AG04450 (cell line): Measurements from ENCODE around the gene ECHDC3. TPM values are rescaled to one million over a fixed set of nuclear protein-coding genes. Genes with fewer than 3 reads are reported as not detected.

Source experiments
- CTCF ChIA-PET: fragments of 300-600, 350-600 bp; formaldehyde crosslinking; extraction: SDS; loops from one replicate; lab custom pipeline; 2022; ENCODE audit warnings: antibody characterized with exemption, inconsistent platforms; lab: Charles Lee
- POLR2A ChIA-PET: fragments of 350-600 bp; formaldehyde crosslinking; extraction: SDS; loops from one replicate; lab custom pipeline; 2021; ENCODE audit warnings: antibody characterized with exemption, inconsistent platforms; lab: Yijun Ruan, JAX
- DNase-seq: peaks from one replicate; pipeline ENCODE4 v3.0.0-alpha.2; 2011; ENCODE audit warnings: low read depth, low spot score
- H3K27ac ChIP-seq: one replicate; pipeline ENCODE4 v1.5.1; 2012; ENCODE audit warnings: low read depth, low read length, control low read depth
- H3K27me3 ChIP-seq: one replicate; pipeline ENCODE4 v1.6.0; 2012; ENCODE audit warnings: low read length; ENCODE audit not compliant: control insufficient read depth, insufficient read depth
- H3K4me3 ChIP-seq: 2 replicates; pipeline ENCODE4 v1.5.1; 2011; ENCODE audit warnings: mild to moderate bottlenecking, low read depth, low read length, control low read depth
- H3K9me3 ChIP-seq: 2 replicates; pipeline ENCODE4 v1.5.1; 2012; ENCODE audit warnings: low read length; ENCODE audit not compliant: control insufficient read depth, insufficient read depth
- CTCF ChIP-seq: IDR thresholded peaks from 2 replicates; pipeline ENCODE4 v1.5.1; 2011; ENCODE audit warnings: low read depth, low read length, control low read depth, inconsistent platforms
- polyA plus RNA-seq: library from polyadenylated mRNA; depleted of rRNA; stranded (reverse); fragments of >200 nt; gene quantifications from 2 replicates; pipeline ENCODE4 v1.2.3, GENCODE V29; 2011

The ECHDC3 gene
- polyA plus RNA-seq, 1 experiment = 1.3 TPM

- no peak for TF ChIP-seq CTCF
- DNase-seq = no peak
- no peak overlapping the region for H3K27ac ChIP-seq
- H3K27me3 ChIP-seq = no peaks in the 10 kb centered on the region
- H3K4me3 ChIP-seq = no peak overlapping the region
- ChIA-PET POLR2A (interaction anchor here (0.6 kb wide), 1 partner anchor 10 kb away, joined by 3 read pairs; no protein-coding TSS in a partner anchor), CTCF (interaction anchor here (0.7 to 3.1 kb wide), 4 partner anchors 15 to 21 kb away, joined by 3 to 15 read pairs (median 4); no protein-coding TSS in a partner anchor)
- peaks cover 3% of the 10 kb centered on the region; the same call in 1 of the 2 replicates for H3K9me3 ChIP-seq
These were observed 56.9 kb downstream of the ECHDC3 start for GRCh38 chr10:11798845-11799735.

- H3K27me3 ChIP-seq = no peaks in the 10 kb centered on the region
- ChIA-PET POLR2A (no interaction called here), CTCF (interaction anchor here (0.7 to 3.1 kb wide), 2 partner anchors 17 to 20 kb away, joined by 5 to 15 read pairs; no protein-coding TSS in a partner anchor)
- no peak overlapping the region for H3K27ac ChIP-seq
- TF ChIP-seq CTCF = no peak
- H3K9me3 ChIP-seq = peaks cover 3% of the 10 kb centered on the region; the same call in 1 of the 2 replicates
- H3K4me3 ChIP-seq = no peak overlapping the region
- DNase-seq = no peak
These were observed 57.5 kb downstream of the ECHDC3 start for GRCh38 chr10:11799736-11800080.

- CTCF ChIA-PET = no interaction called here
- POLR2A ChIA-PET = no interaction called here
- DNase-seq = no peak
- no peak overlapping the region for H3K27ac ChIP-seq
- H3K4me3 ChIP-seq = no peak overlapping the region
- peaks cover 2% of the 10 kb centered on the region for H3K27me3 ChIP-seq
- no peaks in the 10 kb centered on the region; the same call in 1 of the 2 replicates for H3K9me3 ChIP-seq
- no peak for TF ChIP-seq CTCF
These were observed 62.2 kb downstream of the ECHDC3 start for GRCh38 chr10:11804336-11804735.

- H3K4me3 ChIP-seq = no peak overlapping the region
- H3K27ac ChIP-seq = no peak overlapping the region
- DNase-seq = no peak
- ChIA-PET CTCF (interaction anchor here (1.0 kb wide), 1 partner anchor 23 kb away, joined by 3 read pairs; no protein-coding TSS in a partner anchor), POLR2A (no interaction called here)
- H3K27me3 ChIP-seq = peaks cover 2% of the 10 kb centered on the region
- TF ChIP-seq CTCF = no peak
- H3K9me3 ChIP-seq = no peaks in the 10 kb centered on the region; the same call in 1 of the 2 replicates
These were observed 63.6 kb downstream of the ECHDC3 start for GRCh38 chr10:11805792-11806191.

- no peak for DNase-seq
- CTCF ChIA-PET = no interaction called here
- POLR2A ChIA-PET = no interaction called here
- Histone ChIP-seq H3K4me3 (no peak overlapping the region), H3K9me3 (no peaks in the 10 kb centered on the region; the same call in 1 of the 2 replicates), H3K27me3 (peaks cover 2% of the 10 kb centered on the region), H3K27ac (no peak overlapping the region)
- TF ChIP-seq CTCF = no peak
These were observed 64.5 kb downstream of the ECHDC3 start for GRCh38 chr10:11806706-11807105.
